HG03103 (cell line): ENCODE data around the gene ADAMTS15.

Source experiments
- ATAC-seq: cut with Tn5 transposase; IDR thresholded peaks from one replicate; pipeline ENCODE4 v1.9.1; 2021; ENCODE audit warnings: low read depth; ENCODE audit not compliant: unreplicated experiment

The ADAMTS15 gene

DNA sequence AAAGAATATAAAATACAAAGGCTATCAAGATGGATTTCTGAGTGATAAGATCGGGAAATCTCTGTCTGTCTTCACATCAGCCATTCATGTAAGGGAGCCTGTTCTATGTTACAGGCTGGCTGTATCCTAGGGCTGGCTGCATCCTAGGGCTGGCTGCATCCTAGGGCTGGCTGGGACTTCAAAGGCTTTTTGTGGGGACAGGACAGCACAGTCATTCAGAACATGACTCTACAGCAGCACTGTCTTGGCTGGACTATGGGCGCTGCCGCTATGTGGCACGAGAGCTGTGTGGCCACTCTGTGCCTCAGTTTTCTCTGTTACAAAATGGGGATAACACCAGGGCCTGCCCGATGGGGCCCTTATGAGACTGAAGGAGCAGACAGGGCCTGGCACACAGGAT, 30.2 kb upstream of the ADAMTS15 start:
- ATAC-seq: no peak

- no peak for ATAC-seq
Measured at GRCh38 chr11:130418756-130419155, 29.7 kb upstream of the ADAMTS15 start.

- ATAC-seq: no peak
Measured at GRCh38 chr11:130420478-130421198, 27.8 kb upstream of the ADAMTS15 start.

DNA sequence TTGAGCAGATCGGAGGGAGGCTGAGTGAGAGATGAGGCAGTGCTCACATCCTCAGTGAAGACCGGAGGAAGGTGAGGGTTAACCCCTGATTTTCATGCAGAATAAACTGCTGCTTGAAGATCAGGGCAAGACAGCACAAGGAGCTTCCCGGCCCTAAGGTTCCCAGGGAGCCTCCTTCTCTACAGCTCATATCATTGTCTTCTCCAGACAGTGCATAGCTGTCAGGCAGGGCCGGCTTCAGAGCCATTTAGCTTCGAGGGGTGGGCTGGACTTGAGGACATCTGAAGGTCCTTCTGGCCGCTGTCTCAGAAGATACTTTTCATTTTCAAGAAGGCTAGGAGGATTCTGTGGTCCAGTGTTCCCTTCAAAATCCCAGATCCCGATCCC, 27.3 kb upstream of the ADAMTS15 start:
- ATAC-seq: no peak

- ATAC-seq: no peak
Measured at GRCh38 chr11:130421697-130422096, 26.7 kb upstream of the ADAMTS15 start.

- ATAC-seq: no peak
Measured at GRCh38 chr11:130422251-130422995, 26.0 kb upstream of the ADAMTS15 start.

DNA sequence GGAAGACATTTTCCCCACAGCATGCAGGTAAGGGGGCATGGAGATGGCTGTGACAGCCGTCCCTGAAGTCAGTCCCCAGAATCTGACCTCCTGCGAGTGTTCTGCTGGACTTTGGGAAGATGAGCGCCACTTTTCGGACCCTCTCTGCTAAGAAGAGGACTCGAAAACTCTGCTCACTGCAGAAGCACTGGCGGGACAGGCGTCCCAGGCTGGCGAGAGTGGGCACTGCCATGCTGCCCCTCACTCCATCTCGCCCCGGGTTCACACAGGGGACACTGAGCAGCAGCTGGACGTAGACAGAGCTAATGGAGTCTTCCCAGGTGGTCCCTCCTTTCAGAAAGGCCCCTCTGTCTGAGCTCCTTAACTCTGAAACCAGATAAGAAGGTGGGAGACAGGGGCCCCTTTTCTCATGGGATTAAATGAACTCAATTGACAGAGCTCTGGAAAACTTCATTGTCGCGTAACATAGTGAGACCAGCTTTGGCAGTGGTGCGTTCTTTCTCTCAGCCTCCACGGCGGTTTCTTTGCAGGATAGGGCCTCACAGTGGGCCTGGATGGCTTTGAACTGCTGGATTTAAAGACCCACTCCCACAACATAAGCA, 24.8 kb upstream of the ADAMTS15 start:
- ATAC-seq: no peak

DNA sequence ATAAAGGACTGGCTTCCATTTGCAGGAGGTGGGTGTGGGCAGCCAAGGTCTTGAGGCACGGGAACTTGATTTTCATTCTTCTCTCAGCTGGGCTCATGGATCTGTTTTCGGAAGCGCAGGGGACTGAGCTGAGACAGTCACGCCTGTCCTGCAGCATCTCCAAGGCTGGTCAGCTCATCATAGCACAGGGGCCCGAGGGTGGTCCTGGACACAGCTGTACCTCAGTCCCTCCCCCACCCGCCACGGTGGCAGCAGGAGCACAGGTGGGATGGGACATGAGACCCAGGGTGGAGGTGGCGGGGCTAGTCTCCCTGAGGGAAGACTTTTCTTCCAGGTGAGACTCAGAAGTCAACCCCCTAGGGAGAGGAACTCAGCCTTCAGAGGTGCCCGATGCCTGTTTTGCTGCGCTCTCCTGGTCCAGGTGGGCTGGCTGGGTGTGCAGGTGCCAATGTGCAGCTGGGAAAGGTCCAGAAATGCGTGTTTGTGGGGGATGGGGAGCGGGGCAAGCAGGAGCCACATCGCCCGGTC, 23.8 kb upstream of the ADAMTS15 start:
- no peak for ATAC-seq

DNA sequence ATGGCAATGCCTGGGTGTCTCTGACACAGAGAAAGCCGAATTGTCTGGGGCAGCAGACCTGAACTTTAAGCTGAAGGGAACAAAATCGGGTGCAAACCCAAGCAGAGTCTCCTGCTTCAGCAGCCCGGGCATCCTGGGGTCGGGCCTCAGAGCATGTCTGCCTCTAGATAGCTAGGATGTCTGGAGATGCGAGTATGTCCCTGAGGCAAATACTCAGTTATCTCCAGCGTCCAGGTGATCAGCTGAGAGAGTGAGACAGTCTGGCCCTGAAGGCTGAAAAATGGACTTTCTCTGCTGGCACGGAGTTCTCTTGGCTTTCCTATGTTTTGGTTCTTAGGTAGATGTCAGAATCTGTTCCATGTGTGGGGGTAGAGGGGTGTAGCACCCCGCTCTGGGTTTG, 23.3 kb upstream of the ADAMTS15 start:
- ATAC-seq: no peak

- ATAC-seq: no peak
Measured at GRCh38 chr11:130426223-130426836, 22.1 kb upstream of the ADAMTS15 start.

DNA sequence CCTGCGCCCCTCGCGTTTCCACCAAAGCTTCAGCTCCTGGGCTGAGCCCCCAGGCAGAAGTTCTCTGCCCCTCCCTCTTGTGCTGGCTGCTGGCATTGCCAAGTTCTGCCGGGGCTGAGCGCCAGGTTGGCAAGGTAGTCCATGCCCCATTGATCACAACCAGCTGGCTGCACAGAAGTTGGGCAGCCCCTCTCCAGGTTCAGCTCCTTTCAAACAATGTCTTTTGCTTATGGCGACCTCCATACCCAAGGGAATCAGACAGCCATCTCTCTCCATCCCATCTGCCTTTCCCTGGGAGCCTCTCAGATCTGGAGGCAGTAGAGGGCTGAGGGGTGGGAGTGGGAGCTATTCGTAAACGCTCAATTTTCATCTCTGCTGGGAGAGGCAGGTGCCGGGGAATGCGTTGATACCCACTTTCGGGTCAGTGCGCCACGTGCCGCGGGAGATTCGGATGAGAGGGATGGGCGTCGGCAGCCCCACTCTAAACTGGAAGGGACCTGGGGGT, 21.6 kb upstream of the ADAMTS15 start:
- ATAC-seq: no peak

- no peak for ATAC-seq
Measured at GRCh38 chr11:130427581-130428315, 20.7 kb upstream of the ADAMTS15 start.

GRCh38 chr11:130428316-130429119, 19.9 kb upstream of the ADAMTS15 start, which contains the start of gene ADAMTS8:
TSS of gene ADAMTS8 (minus strand) at chr11:130428609. CDS start at chr11:130428286, 323 bp downstream.
- ATAC-seq: no peak

DNA sequence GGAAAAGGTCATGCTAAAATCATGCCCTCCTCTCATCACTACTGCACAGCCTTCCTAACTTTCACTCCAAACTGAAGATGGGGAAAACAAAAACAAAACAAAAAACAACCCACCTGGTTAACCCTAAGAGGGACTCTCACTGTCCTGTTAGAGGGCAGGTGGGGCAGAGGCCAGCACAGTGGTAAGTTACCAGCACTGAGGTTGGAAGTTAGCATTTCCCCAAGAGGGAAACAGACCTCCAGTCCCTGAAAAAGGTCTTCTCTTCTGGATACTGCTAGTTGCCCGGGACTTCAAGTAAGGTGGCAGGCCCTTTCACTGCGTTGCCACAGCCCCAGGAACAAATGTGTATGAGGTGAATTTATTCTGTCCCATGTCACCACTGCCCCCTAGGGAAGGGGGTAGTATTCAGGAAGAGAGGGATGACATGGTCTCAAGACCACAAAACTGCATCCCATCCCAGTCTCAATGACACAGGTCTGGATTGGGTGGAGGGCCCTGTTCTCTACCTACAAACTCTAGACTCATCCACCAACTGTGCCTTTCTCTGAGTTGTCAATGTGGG, 19.2 kb upstream of the ADAMTS15 start:
- ATAC-seq: no peak

GRCh38 chr11:130429983-130430382, 18.5 kb upstream of the ADAMTS15 start:
- no peak for ATAC-seq

GRCh38 chr11:130431331-130431773, 17.1 kb upstream of the ADAMTS15 start:
- ATAC-seq: no peak

GRCh38 chr11:130431801-130432200, 16.6 kb upstream of the ADAMTS15 start:
- ATAC-seq: no peak

GRCh38 chr11:130433357-130433756, 15.1 kb upstream of the ADAMTS15 start:
- no peak for ATAC-seq
